CD4-positive, CD25-positive, alpha-beta regulatory T cell (primary cell): ENCODE results near the gene GHDC. TPM values are rescaled to one million over a fixed set of nuclear protein-coding genes. Genes with fewer than 3 reads are reported as not detected.

Source experiments
- ATAC-seq, 2 donors: fragments of 150-1000 bp; cut with Tn5 transposase; one replicate each; pipeline ENCODE4 v1.10.0; 2021; ENCODE audit warnings: low read depth in 2 of 2, moderate number of reproducible peaks in 2 of 2, moderate library complexity in 1 of 2
- DNase-seq, 3 donors: peaks; one replicate each; pipeline versions ENCODE4 v3.0.0 to v3.0.0-alpha.2; 2012 to 2022; ENCODE audit warnings: mixed read lengths in 1 of 3
- H3K27ac ChIP-seq: one replicate; pipeline ENCODE4 v1.7.0; 2013; ENCODE audit warnings: mild to moderate bottlenecking, low read length; ENCODE audit not compliant: insufficient read depth, poor library complexity, severe bottlenecking
- H3K27me3 ChIP-seq: one replicate; pipeline ENCODE4 v1.7.0; 2013; ENCODE audit warnings: low read length; ENCODE audit not compliant: control insufficient read depth, insufficient read depth
- H3K36me3 ChIP-seq: one replicate; pipeline ENCODE4 v1.7.0; 2013; ENCODE audit warnings: mild to moderate bottlenecking, low read length, moderate library complexity; ENCODE audit not compliant: control insufficient read depth, insufficient read depth
- H3K4me1 ChIP-seq: 2 replicates; pipeline ENCODE4 v1.7.0; 2013; ENCODE audit warnings: mild to moderate bottlenecking, low read length; ENCODE audit not compliant: insufficient read depth, control insufficient read depth, poor library complexity, severe bottlenecking
- H3K4me3 ChIP-seq: one replicate; pipeline ENCODE4 v1.7.0; 2013; ENCODE audit warnings: low read depth, mild to moderate bottlenecking, low read length, moderate library complexity
- H3K9me3 ChIP-seq, 2 experiments: 1 replicate in 1 of 2; 2 replicates in 1 of 2; pipeline ENCODE4 v1.7.0; 2013; ENCODE audit warnings: low read length in 2 of 2, mild to moderate bottlenecking in 1 of 2, moderate library complexity in 1 of 2; ENCODE audit not compliant: control insufficient read depth in 2 of 2
- H3K27ac Mint-ChIP-seq, 3 donors: one replicate each; pipeline ENCODE4 v1.8.0; 2020 to 2022; ENCODE audit warnings: mild to moderate bottlenecking in 3 of 3, mixed read lengths in 3 of 3, moderate library complexity in 2 of 3
- H3K27me3 Mint-ChIP-seq: one replicate; pipeline ENCODE4 v1.8.0; 2022; ENCODE audit warnings: mild to moderate bottlenecking, mixed read lengths
- H3K36me3 Mint-ChIP-seq: one replicate; pipeline ENCODE4 v1.8.0; 2020; ENCODE audit warnings: mixed read lengths
- H3K4me1 Mint-ChIP-seq, 4 donors: one replicate each; pipeline ENCODE4 v1.8.0; 2020 to 2022; ENCODE audit warnings: mixed read lengths in 4 of 4, mild to moderate bottlenecking in 1 of 4
- H3K4me3 Mint-ChIP-seq, 4 donors: one replicate each; pipeline ENCODE4 v1.8.0; 2020 to 2022; ENCODE audit warnings: mild to moderate bottlenecking in 4 of 4, mixed read lengths in 4 of 4, moderate library complexity in 3 of 4
- H3K9me3 Mint-ChIP-seq, 7 donors: one replicate each; pipeline ENCODE4 v1.8.0; 2020 to 2022; ENCODE audit warnings: mixed read lengths in 7 of 7, mild to moderate bottlenecking in 3 of 7, moderate library complexity in 2 of 7
- polyA plus RNA-seq, 4 donors: library from polyadenylated mRNA; unstranded; fragments of 300-500 nt; fragmentation: Illumina TruSeq; gene quantifications; one replicate each; pipeline ENCODE4 v1.2.3, GENCODE V29; 2021
- total RNA-seq: library from RNA; stranded (reverse); gene quantifications from one replicate; pipeline ENCODE4 v1.2.3, GENCODE V29; 2022

GHDC gene
- total and polyA plus RNA-seq, 5 donors from 2014 or later = 11.1 to 17.8 (median 13.4) TPM

GRCh38 chr17:42169351-42169750 lies 24.9 kb downstream of the GHDC start:
- Mint-ChIP-seq H3K4me3 (no peak overlapping the region), H3K36me3 (no peaks in the 10 kb centered on the region), H3K4me1 (peaks cover 0 to 2% (median 0%) of the 10 kb centered on the region in 4 donors), H3K9me3 (peaks cover 0 to 1% (median 0%) of the 10 kb centered on the region in 7 donors), H3K27ac (no peak overlapping the region), H3K27me3 (no peaks in the 10 kb centered on the region)
- DNase-seq = no peak
- H3K27me3 ChIP-seq = no peaks in the 10 kb centered on the region
- no peaks in the 10 kb centered on the region for H3K9me3 ChIP-seq
- no peak overlapping the region for H3K4me3 ChIP-seq
- no peaks in the 10 kb centered on the region for H3K36me3 ChIP-seq
- no peaks in the 10 kb centered on the region for H3K4me1 ChIP-seq
- ATAC-seq = no peak
- no peak overlapping the region for H3K27ac ChIP-seq

GRCh38 chr17:42167807-42168206 lies 26.5 kb downstream of the GHDC start:
- Histone ChIP-seq H3K4me3 (no peak overlapping the region), H3K9me3 (no peaks in the 10 kb centered on the region), H3K36me3 (no peaks in the 10 kb centered on the region), H3K4me1 (no peaks in the 10 kb centered on the region), H3K27ac (no peak overlapping the region), H3K27me3 (no peaks in the 10 kb centered on the region)
- ATAC-seq (no peak), DNase-seq (no peak)
- Mint-ChIP-seq H3K27ac (peak overlapping the region in 1 of 3 donors; percentile 71), H3K9me3 (peaks cover 0 to 2% (median 0%) of the 10 kb centered on the region in 7 donors), H3K4me3 (no peak overlapping the region), H3K27me3 (no peaks in the 10 kb centered on the region), H3K36me3 (no peaks in the 10 kb centered on the region), H3K4me1 (peaks cover 0 to 2% (median 0%) of the 10 kb centered on the region in 4 donors)

DNA sequence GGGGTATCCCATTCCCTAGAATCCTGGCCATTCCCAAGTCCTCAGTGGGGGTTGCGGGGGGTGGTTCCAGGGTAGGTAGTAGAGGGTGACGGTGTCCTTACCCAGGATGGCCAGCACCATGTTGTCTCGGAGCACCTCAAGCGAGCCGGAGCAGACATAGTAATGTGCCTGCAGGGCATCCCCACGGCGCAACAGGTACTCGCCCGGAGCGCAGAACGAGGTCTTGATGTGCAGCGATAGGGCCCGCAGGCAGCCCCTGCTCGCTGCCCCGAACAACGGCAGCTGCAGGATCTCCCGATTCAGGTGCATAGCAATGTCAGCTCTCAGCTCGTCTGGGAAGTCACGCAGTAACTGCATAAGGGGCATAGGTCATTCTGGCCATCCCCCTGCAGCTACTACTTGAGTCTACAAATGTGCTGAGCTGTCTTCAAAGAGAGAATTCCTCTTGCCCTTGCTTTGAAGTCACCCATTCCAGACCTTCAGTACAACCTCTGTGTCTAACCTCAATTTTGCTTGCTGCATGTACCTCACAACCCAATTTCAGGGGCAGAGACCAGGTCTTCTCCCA lies 28.0 kb downstream of the GHDC start:
- Mint-ChIP-seq H3K36me3 (no peaks in the 10 kb centered on the region), H3K27ac (no peak overlapping the region), H3K9me3 (peaks cover 0 to 3% (median 0%) of the 10 kb centered on the region in 7 donors), H3K4me3 (no peak overlapping the region), H3K4me1 (peaks cover 0 to 2% (median 0%) of the 10 kb centered on the region in 4 donors), H3K27me3 (no peaks in the 10 kb centered on the region)
- H3K27me3 ChIP-seq = no peaks in the 10 kb centered on the region
- no peaks in the 10 kb centered on the region for H3K4me1 ChIP-seq
- H3K4me3 ChIP-seq = no peak overlapping the region
- DNase-seq (no peak), ATAC-seq (no peak)
- H3K27ac ChIP-seq = no peak overlapping the region
- H3K9me3 ChIP-seq = no peaks in the 10 kb centered on the region
- H3K36me3 ChIP-seq = no peaks in the 10 kb centered on the region

DNA sequence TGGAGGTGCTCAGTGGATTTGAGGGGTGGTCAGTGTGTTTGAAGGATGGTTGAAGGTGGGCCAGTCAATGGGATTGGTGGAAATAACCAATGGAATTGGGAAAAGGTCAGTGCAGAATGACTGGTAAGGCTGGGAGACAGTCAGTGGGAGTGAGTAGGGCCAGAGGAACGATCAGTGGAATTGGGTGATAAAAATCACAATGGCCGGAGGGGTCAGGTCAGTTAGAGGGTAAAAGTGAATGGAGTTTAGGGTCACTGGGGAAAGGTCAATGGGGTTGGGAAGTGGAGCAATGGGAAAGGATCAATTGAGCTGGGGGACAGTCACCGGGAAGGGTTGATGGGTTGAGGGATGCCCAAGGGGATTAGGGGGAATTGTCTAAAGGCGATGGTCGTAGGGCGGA lies 28.5 kb downstream of the GHDC start:
- no peak for ATAC-seq
- H3K4me3 ChIP-seq = no peak overlapping the region
- no peak overlapping the region for H3K27ac Mint-ChIP-seq

DNA sequence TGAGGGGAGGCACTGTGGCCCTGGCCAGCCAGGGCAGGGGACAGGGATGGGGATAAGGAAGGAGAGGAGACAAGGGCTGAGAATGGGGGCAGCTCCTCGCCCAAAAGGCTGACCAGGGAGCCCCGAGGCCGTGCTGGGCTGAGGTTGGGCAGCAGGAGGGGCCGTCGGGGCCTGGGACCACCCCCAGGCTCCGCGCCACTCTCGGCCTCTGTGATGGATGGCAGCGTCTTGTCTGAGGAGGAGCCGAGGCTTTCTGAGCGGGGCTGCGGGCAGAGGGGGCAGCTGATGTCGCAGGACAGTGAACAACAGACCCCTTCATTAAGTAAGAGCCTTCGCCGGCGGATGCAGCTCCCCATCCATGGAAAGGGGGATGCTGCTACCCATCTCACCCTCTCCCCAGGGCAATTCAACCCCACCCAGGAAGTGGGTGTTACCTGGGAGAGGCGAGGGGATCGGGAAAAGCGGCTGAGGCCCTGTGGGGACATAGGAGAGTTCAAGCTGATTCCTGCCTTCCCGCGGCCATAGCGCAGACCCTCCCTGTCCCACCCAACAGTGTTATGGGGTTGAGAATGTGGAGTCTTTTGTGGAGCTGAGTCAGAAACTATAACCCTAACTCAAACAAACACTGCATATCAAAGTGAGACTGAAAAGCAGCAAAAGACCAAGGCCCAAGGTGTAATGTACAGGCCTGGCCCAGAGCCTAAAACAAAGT lies 30.4 kb downstream of the GHDC start:
- no peaks in the 10 kb centered on the region for H3K27me3 Mint-ChIP-seq
- H3K36me3 Mint-ChIP-seq = no peaks in the 10 kb centered on the region
- H3K9me3 Mint-ChIP-seq = peaks cover 0 to 2% (median 0%) of the 10 kb centered on the region in 7 donors
- Histone ChIP-seq H3K27me3 (no peaks in the 10 kb centered on the region), H3K36me3 (no peaks in the 10 kb centered on the region), H3K9me3 (no peaks in the 10 kb centered on the region), H3K27ac (no peak overlapping the region), H3K4me3 (no peak overlapping the region), H3K4me1 (no peaks in the 10 kb centered on the region)
- DNase-seq (no peak), ATAC-seq (no peak)
- no peak overlapping the region for H3K4me3 Mint-ChIP-seq
- peaks cover 0 to 2% (median 0%) of the 10 kb centered on the region in 4 donors for H3K4me1 Mint-ChIP-seq
- H3K27ac Mint-ChIP-seq = peak overlapping the region in 1 of 3 donors; percentile 34

More for the DNA sequence above, 28.5 kb downstream of the GHDC start:
- H3K4me3 Mint-ChIP-seq = no peak overlapping the region
- H3K4me1 ChIP-seq = no peaks in the 10 kb centered on the region
- no peak for DNase-seq
- peaks cover 0 to 2% (median 0%) of the 10 kb centered on the region in 4 donors for H3K4me1 Mint-ChIP-seq
- no peaks in the 10 kb centered on the region for H3K27me3 Mint-ChIP-seq
- H3K36me3 ChIP-seq = no peaks in the 10 kb centered on the region
- H3K27me3 ChIP-seq = no peaks in the 10 kb centered on the region
- no peaks in the 10 kb centered on the region for H3K36me3 Mint-ChIP-seq
- H3K9me3 Mint-ChIP-seq = peaks cover 0 to 2% (median 0%) of the 10 kb centered on the region in 7 donors
- H3K27ac ChIP-seq = no peak overlapping the region
- no peaks in the 10 kb centered on the region for H3K9me3 ChIP-seq

DNA sequence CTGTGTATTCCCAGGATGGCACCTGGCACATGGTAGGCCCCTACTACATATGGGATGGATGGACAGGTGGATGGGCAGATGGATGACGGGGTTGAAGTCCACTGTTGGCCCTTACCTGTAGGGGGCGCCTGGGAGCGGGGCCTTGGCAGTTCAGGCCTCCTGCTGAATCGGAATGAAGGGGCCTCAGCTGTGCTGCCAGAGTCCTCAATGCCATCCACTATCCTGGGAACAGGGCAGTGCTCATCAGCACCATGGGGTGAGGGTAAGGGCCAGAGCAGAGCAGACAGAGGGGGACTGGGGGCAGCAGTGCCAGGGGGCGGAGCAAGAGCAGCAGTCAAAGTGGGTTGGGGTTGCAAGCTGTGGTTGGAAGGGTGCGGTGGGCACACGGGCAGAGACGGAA lies 31.2 kb downstream of the GHDC start:
- ATAC-seq (no peak), DNase-seq (peak in 1 of 3 donors; percentile 36)
- H3K36me3 ChIP-seq = no peaks in the 10 kb centered on the region
- Mint-ChIP-seq H3K4me1 (peaks cover 0 to 2% (median 0%) of the 10 kb centered on the region in 4 donors), H3K9me3 (peaks cover 0 to 2% (median 0%) of the 10 kb centered on the region in 7 donors), H3K4me3 (no peak overlapping the region), H3K27ac (peak overlapping the region in 1 of 3 donors; percentile 68), H3K27me3 (no peaks in the 10 kb centered on the region), H3K36me3 (no peaks in the 10 kb centered on the region)
- H3K4me1 ChIP-seq = no peaks in the 10 kb centered on the region
- H3K4me3 ChIP-seq = no peak overlapping the region
- no peak overlapping the region for H3K27ac ChIP-seq
- no peaks in the 10 kb centered on the region for H3K27me3 ChIP-seq
- no peaks in the 10 kb centered on the region for H3K9me3 ChIP-seq

DNA sequence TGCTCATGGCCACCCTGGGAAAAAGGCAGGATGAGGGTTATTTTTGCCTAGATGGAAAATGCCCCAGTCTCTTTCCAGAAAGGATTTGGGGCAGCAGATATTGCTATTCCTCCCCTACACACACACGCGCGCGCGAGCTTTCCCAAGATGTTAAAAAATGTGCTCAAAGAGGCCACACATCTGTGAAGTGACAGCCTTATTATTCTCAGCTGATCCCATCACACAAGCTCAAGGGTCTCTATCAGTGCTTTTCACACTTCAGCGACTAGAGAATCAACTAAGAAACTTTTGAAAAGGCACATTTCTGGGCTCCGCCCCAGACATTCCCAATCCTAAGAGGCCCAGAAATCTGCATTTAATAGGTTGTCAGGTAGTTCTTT lies 33.8 kb downstream of the GHDC start:
- Mint-ChIP-seq H3K36me3 (no peaks in the 10 kb centered on the region), H3K27me3 (no peaks in the 10 kb centered on the region), H3K4me1 (peaks cover 0 to 9% (median 0%) of the 10 kb centered on the region in 4 donors), H3K4me3 (no peak overlapping the region), H3K27ac (no peak overlapping the region), H3K9me3 (peaks cover 0 to 2% (median 0%) of the 10 kb centered on the region in 7 donors)
- no peak overlapping the region for H3K27ac ChIP-seq
- DNase-seq = no peak
- H3K36me3 ChIP-seq = no peaks in the 10 kb centered on the region
- H3K4me3 ChIP-seq = no peak overlapping the region
- ATAC-seq = no peak
- H3K9me3 ChIP-seq = no peaks in the 10 kb centered on the region
- peaks cover 2% of the 10 kb centered on the region for H3K4me1 ChIP-seq
- no peaks in the 10 kb centered on the region for H3K27me3 ChIP-seq
